VCaP (cell line): Measurements from ENCODE around the gene UTY.
A peak's percentile ranks its signal among the peaks of the same experiment; 100 is the strongest.
"Not testable (repeated sequence)": the region's sequence is repeated elsewhere in the genome, so short reads cannot be mapped to it uniquely, and the experiment has no call there.

Experiments used
- H3K27ac ChIP-seq: fragments of 450-650 bp; 2 replicates; pipeline ENCODE4 v1.5.1; 2017
- CTCF ChIP-seq: fragments of 450-650 bp; conservative IDR thresholded peaks from 2 replicates; pipeline ENCODE4 v1.5.1; 2017; ENCODE audit warnings: mild to moderate bottlenecking, moderate library complexity

The UTY gene

GRCh38 chrY:13299411-13299810 is 180.4 kb downstream of the UTY start:
- TF ChIP-seq CTCF: no peak

GRCh38 chrY:13296176-13296890 is 183.5 kb downstream of the UTY start:
- no peak for TF ChIP-seq CTCF

More at GRCh38 chrY:13299411-13299810, 180.4 kb downstream of the UTY start:
- H3K27ac ChIP-seq: no peak overlapping the region

GRCh38 chrY:13295026-13295425 is 184.8 kb downstream of the UTY start:
- TF ChIP-seq CTCF: no peak
- peak overlapping the region; percentile 58 for H3K27ac ChIP-seq

More at GRCh38 chrY:13296176-13296890, 183.5 kb downstream of the UTY start:
- no peak overlapping the region for H3K27ac ChIP-seq

- no peak overlapping the region for H3K27ac ChIP-seq
- TF ChIP-seq CTCF: no peak
Observed at GRCh38 chrY:13291199-13291598, 188.6 kb downstream of the UTY start.

GRCh38 chrY:13282151-13283054 is 197.4 kb downstream of the UTY start:
- peak overlapping the region; percentile 65 for H3K27ac ChIP-seq

GRCh38 chrY:13279561-13279960 is 200.3 kb downstream of the UTY start:
- no peak overlapping the region for H3K27ac ChIP-seq
- no peak for TF ChIP-seq CTCF

GRCh38 chrY:13271706-13272105 is 208.1 kb downstream of the UTY start:
- no peak overlapping the region for H3K27ac ChIP-seq
- TF ChIP-seq CTCF: no peak

- H3K27ac ChIP-seq: not testable (repeated sequence)
Observed at GRCh38 chrY:13253941-13254440, 225.8 kb downstream of the UTY start.
